Cardiac muscle cell (in vitro differentiated cells and primary cell): ENCODE results near the gene DOCK4. TPM values are rescaled to one million over a fixed set of nuclear protein-coding genes. Genes with fewer than 3 reads are reported as not detected.

Source experiments
- DNase-seq, 2 donors: peaks; one replicate each; pipeline versions ENCODE4 v3.0.0 to v3.0.0-alpha.2; 2010 to 2017; ENCODE audit warnings: low read depth in 1 of 2, low spot score in 1 of 2
- H3K27ac ChIP-seq: fragments of 200-600 bp; sonication (generic); 2 replicates; pipeline ENCODE4 v1.5.1; 2016
- H3K27me3 ChIP-seq: fragments of 200-600 bp; sonication (generic); 2 replicates; pipeline ENCODE4 v1.6.0; 2016; ENCODE audit warnings: control low read depth
- H3K36me3 ChIP-seq: fragments of 200-600 bp; sonication (generic); 2 replicates; pipeline ENCODE4 v1.5.1; 2016; ENCODE audit warnings: control low read depth
- H3K4me1 ChIP-seq: fragments of 200-600 bp; sonication (generic); 2 replicates; pipeline ENCODE4 v1.8.1; 2017; ENCODE audit warnings: low read depth, mild to moderate bottlenecking, mixed run types
- H3K4me3 ChIP-seq: fragments of 200-600 bp; sonication (generic); 2 replicates; pipeline ENCODE4 v1.5.1; 2016; ENCODE audit warnings: mild to moderate bottlenecking
- H3K9me3 ChIP-seq: fragments of 200-600 bp; sonication (generic); 2 replicates; pipeline ENCODE4 v1.5.1; 2017; ENCODE audit warnings: low read depth, mild to moderate bottlenecking, control low read depth
- polyA plus RNA-seq: library from polyadenylated mRNA; unstranded; fragments of >200 nt; fragmentation: Nextera tagmentation; extraction: Ambion mirVana; gene quantifications from 2 replicates; pipeline ENCODE4 v1.2.1, GENCODE V29; 2016
- total RNA-seq: library from RNA; depleted of rRNA; stranded (reverse); fragments of >200 nt; gene quantifications from 2 replicates; pipeline ENCODE4 v1.2.3, GENCODE V29; 2016
- TF ChIP-seq, protein P1 (sequence below): IDR thresholded peaks from 2 replicates; pipeline ENCODE4 v1.5.1; 2012; ENCODE audit warnings: low read depth, mild to moderate bottlenecking, low read length

Gene DOCK4
- total and polyA plus RNA-seq, 2 experiments from 2014 or later, result 5.3 to 11.4 TPM

GRCh38 chr7:111895049-111895448 lies 311.1 kb downstream of the DOCK4 start:
- H3K27me3 ChIP-seq, result peaks cover 12% of the 10 kb centered on the region
- no peak for DNase-seq
- TF ChIP-seq, protein P1, sequence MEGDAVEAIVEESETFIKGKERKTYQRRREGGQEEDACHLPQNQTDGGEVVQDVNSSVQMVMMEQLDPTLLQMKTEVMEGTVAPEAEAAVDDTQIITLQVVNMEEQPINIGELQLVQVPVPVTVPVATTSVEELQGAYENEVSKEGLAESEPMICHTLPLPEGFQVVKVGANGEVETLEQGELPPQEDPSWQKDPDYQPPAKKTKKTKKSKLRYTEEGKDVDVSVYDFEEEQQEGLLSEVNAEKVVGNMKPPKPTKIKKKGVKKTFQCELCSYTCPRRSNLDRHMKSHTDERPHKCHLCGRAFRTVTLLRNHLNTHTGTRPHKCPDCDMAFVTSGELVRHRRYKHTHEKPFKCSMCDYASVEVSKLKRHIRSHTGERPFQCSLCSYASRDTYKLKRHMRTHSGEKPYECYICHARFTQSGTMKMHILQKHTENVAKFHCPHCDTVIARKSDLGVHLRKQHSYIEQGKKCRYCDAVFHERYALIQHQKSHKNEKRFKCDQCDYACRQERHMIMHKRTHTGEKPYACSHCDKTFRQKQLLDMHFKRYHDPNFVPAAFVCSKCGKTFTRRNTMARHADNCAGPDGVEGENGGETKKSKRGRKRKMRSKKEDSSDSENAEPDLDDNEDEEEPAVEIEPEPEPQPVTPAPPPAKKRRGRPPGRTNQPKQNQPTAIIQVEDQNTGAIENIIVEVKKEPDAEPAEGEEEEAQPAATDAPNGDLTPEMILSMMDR, result no peak
- H3K4me3 ChIP-seq, result no peak overlapping the region
- no peak overlapping the region for H3K27ac ChIP-seq
- no peaks in the 10 kb centered on the region for H3K4me1 ChIP-seq
- H3K36me3 ChIP-seq, result no peaks in the 10 kb centered on the region
- H3K9me3 ChIP-seq, result no peaks in the 10 kb centered on the region

DNA sequence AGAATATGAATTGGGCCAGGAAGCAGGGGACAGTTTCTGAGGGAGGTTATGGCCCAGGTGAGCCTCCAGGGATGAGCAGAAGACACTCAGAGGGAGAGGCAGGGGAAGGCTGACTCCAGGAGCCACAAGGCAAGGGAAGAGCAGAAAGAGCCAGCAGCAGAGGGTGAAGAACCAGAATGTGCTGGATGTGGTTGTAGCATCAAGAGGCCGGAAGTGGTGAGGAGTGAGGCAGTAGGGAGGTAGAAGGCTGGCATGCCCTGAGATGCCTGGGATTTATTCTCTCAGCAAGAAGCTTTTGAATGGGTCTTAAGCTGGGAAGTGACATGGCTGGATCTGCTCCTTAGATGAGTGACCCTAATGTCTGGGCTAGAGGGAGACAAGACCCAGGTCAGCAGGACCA lies 311.7 kb downstream of the DOCK4 start:
- H3K9me3 ChIP-seq, result no peaks in the 10 kb centered on the region
- TF ChIP-seq, protein P1, result no peak
- no peaks in the 10 kb centered on the region for H3K4me1 ChIP-seq
- H3K36me3 ChIP-seq, result no peaks in the 10 kb centered on the region
- H3K27ac ChIP-seq, result no peak overlapping the region
- H3K4me3 ChIP-seq, result no peak overlapping the region
- peaks cover 18% of the 10 kb centered on the region for H3K27me3 ChIP-seq
- DNase-seq, result no peak

- Histone ChIP-seq H3K27ac (no peak overlapping the region), H3K9me3 (no peaks in the 10 kb centered on the region), H3K4me1 (no peaks in the 10 kb centered on the region), H3K36me3 (no peaks in the 10 kb centered on the region), H3K4me3 (no peak overlapping the region), H3K27me3 (peaks cover 30% of the 10 kb centered on the region)
- TF ChIP-seq, protein P1, result no peak
- no peak for DNase-seq
Observed at GRCh38 chr7:111893190-111893589, 313.0 kb downstream of the DOCK4 start.

DNA sequence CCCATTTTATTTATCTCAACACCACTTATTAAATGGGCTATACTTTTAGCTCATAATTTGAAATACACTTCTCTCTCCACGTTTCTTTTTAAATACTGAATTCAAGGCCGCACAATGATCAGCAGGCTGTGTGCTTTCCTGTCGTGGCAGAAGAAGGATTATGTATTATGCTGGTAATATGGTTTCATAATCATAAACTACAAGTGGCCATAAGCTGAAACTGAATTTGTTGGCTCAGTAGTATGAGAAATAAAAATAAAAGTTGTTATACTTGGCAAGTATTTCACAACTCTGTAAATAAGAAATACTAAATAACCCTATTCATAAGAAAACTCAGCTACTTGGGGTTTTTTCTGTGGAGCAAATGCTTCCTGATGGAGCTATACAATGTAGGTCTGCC lies 313.6 kb downstream of the DOCK4 start:
- Histone ChIP-seq H3K9me3 (no peaks in the 10 kb centered on the region), H3K4me3 (no peak overlapping the region), H3K27ac (no peak overlapping the region), H3K36me3 (no peaks in the 10 kb centered on the region), H3K27me3 (peaks cover 35% of the 10 kb centered on the region), H3K4me1 (no peaks in the 10 kb centered on the region)
- no peak for DNase-seq
- TF ChIP-seq, protein P1, result no peak

GRCh38 chr7:111887734-111888133 lies 318.5 kb downstream of the DOCK4 start:
- H3K9me3 ChIP-seq, result no peaks in the 10 kb centered on the region
- H3K4me3 ChIP-seq, result no peak overlapping the region
- no peak for DNase-seq
- no peaks in the 10 kb centered on the region for H3K36me3 ChIP-seq
- no peaks in the 10 kb centered on the region for H3K4me1 ChIP-seq
- TF ChIP-seq, protein P1, result no peak
- H3K27ac ChIP-seq, result no peak overlapping the region
- peaks cover 67% of the 10 kb centered on the region for H3K27me3 ChIP-seq

GRCh38 chr7:111886233-111886632 lies 320.0 kb downstream of the DOCK4 start:
- H3K27me3 ChIP-seq, result peaks cover 70% of the 10 kb centered on the region
- TF ChIP-seq, protein P1, result no peak
- no peak overlapping the region for H3K27ac ChIP-seq
- no peak for DNase-seq
- no peaks in the 10 kb centered on the region for H3K4me1 ChIP-seq
- H3K4me3 ChIP-seq, result no peak overlapping the region
- no peaks in the 10 kb centered on the region for H3K9me3 ChIP-seq
- no peaks in the 10 kb centered on the region for H3K36me3 ChIP-seq
